Thyroid gland (tissue), 4 donors: ENCODE data around the gene FBRSL1. TPM values are rescaled to one million over a fixed set of nuclear protein-coding genes. Genes with fewer than 3 reads are reported as not detected.

Experiments used
- DNase-seq, 2 donors: peaks; one replicate each; pipeline ENCODE4 v3.0.0-alpha.2; 2019
- H3K27ac ChIP-seq, 3 donors: fragments of 200-600 bp; sonication (generic); 1 replicate in 2 of 3; 2 replicates in 1 of 3; pipeline ENCODE4 v1.5.1; 2016 to 2019; ENCODE audit warnings: mild to moderate bottlenecking in 1 of 3, moderate library complexity in 1 of 3
- H3K27me3 ChIP-seq: fragments of 200-600 bp; sonication (generic); one replicate; pipeline ENCODE4 v1.5.1; 2019
- H3K36me3 ChIP-seq, 2 donors: fragments of 200-600 bp; sonication (generic); one replicate each; pipeline ENCODE4 v1.5.1; 2016 to 2019
- H3K4me1 ChIP-seq, 2 donors: fragments of 200-600 bp; sonication (generic); one replicate each; pipeline ENCODE4 v1.5.1; 2017 to 2019
- H3K4me3 ChIP-seq, 3 donors: fragments of 200-600 bp; sonication (generic); replicated peaks in 1 of 3; 1 replicate in 2 of 3; 2 replicates in 1 of 3; pipeline ENCODE4 v1.5.1; 2016; ENCODE audit warnings: mild to moderate bottlenecking in 1 of 3
- H3K9me3 ChIP-seq: fragments of 200-600 bp; sonication (generic); one replicate; pipeline ENCODE4 v1.5.1; 2017
- CTCF ChIP-seq, 6 experiments: fragments of 200-600 bp in 3 of 6; fragments of 450-650 bp in 3 of 6; sonication (generic) in 3 of 6; IDR thresholded peaks; one replicate each; pipeline ENCODE4 v1.5.1; 2016 to 2019; ENCODE audit warnings: antibody characterized with exemption in 6 of 6, mild to moderate bottlenecking in 2 of 6, inconsistent platforms in 1 of 6, moderate library complexity in 1 of 6
- POLR2A ChIP-seq, 2 donors: fragments of 450-650 bp; IDR thresholded peaks; one replicate each; pipeline ENCODE4 v1.6.1; 2017; ENCODE audit warnings: antibody characterized with exemption in 2 of 2, mild to moderate bottlenecking in 2 of 2, moderate library complexity in 1 of 2
- WGBS, 2 donors: methylation state at CpG; one replicate each; pipeline ENCODE4 v1.1.5; 2017; 5-methylcytosine and 5-hydroxymethylcytosine counted together
- intact Hi-C: fragments of 100-400 bp; cut with DNase I; formaldehyde crosslinking; loops from one replicate; pipeline ENCODE4 v1.15.1; 2023
- total RNA-seq, 4 donors: library from RNA; depleted of rRNA; stranded (reverse); fragments of >200 nt; gene quantifications; one replicate each; pipeline ENCODE4 v1.2.3, GENCODE V29; 2016

Gene FBRSL1
- total RNA-seq, 4 donors from 2014 or later = 9.2 to 19.7 (median 12.0) TPM

GRCh38 chr12:132478433-132478803 is 11.5 kb upstream of the FBRSL1 start:
- intact Hi-C loops = no loop called here
- Histone ChIP-seq H3K27me3 (no peaks in the 10 kb centered on the region), H3K27ac (no peak overlapping the region), H3K9me3 (no peaks in the 10 kb centered on the region), H3K4me3 (no peak overlapping the region), H3K36me3 (no peaks in the 10 kb centered on the region), H3K4me1 (no peaks in the 10 kb centered on the region)
- WGBS, 2 donors = 90 to 95% methylated on average over 9 to 15 of the region's 15 CpGs
- TF ChIP-seq POLR2A (IDR thresholded peaks at IDR 0.05) (no peak), CTCF (IDR thresholded peaks at IDR 0.05) (no peak)
- DNase-seq = no peak

DNA sequence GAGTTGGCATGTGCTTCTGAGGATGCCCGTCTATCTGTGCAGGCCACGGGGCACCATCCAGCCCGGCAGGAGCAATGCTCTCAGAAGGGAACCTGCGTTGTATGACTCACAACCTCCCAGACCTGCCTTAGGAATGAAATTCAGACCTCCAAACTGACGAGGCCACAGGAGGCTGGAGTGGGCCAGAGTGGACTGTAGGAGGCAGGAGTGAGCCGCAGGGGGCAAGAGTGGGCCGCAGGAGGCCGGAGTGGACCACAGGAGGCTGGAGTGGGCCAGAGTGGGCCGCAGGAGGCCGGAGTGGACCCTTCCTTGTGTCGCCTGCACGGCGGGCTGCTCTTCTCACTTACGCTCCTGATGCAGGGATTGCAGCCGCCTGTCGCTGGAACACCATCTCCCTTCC is 11.1 kb upstream of the FBRSL1 start:
- no peaks in the 10 kb centered on the region for H3K36me3 ChIP-seq
- TF ChIP-seq CTCF (IDR thresholded peaks at IDR 0.05) = no peak
- TF ChIP-seq POLR2A (IDR thresholded peaks at IDR 0.05) = no peak
- WGBS, 2 donors = 73 to 87% methylated on average over 13 to 16 of the region's 16 CpGs
- no peak for DNase-seq
- no peak overlapping the region for H3K4me3 ChIP-seq
- no peak overlapping the region for H3K27ac ChIP-seq
- intact Hi-C loops = no loop called here
- no peaks in the 10 kb centered on the region for H3K27me3 ChIP-seq
- no peaks in the 10 kb centered on the region for H3K9me3 ChIP-seq
- no peaks in the 10 kb centered on the region for H3K4me1 ChIP-seq

GRCh38 chr12:132479291-132479690 is 10.7 kb upstream of the FBRSL1 start:
- H3K36me3 ChIP-seq = no peaks in the 10 kb centered on the region
- no peak overlapping the region for H3K4me3 ChIP-seq
- 77 to 95% methylated on average over 5 to 11 of the region's 13 CpGs for WGBS, 2 donors
- TF ChIP-seq POLR2A (IDR thresholded peaks at IDR 0.05) (no peak), CTCF (IDR thresholded peaks at IDR 0.05) (no peak)
- no peaks in the 10 kb centered on the region for H3K27me3 ChIP-seq
- DNase-seq = no peak
- H3K4me1 ChIP-seq = no peaks in the 10 kb centered on the region
- no peak overlapping the region for H3K27ac ChIP-seq
- intact Hi-C loops = no loop called here
- H3K9me3 ChIP-seq = no peaks in the 10 kb centered on the region

DNA sequence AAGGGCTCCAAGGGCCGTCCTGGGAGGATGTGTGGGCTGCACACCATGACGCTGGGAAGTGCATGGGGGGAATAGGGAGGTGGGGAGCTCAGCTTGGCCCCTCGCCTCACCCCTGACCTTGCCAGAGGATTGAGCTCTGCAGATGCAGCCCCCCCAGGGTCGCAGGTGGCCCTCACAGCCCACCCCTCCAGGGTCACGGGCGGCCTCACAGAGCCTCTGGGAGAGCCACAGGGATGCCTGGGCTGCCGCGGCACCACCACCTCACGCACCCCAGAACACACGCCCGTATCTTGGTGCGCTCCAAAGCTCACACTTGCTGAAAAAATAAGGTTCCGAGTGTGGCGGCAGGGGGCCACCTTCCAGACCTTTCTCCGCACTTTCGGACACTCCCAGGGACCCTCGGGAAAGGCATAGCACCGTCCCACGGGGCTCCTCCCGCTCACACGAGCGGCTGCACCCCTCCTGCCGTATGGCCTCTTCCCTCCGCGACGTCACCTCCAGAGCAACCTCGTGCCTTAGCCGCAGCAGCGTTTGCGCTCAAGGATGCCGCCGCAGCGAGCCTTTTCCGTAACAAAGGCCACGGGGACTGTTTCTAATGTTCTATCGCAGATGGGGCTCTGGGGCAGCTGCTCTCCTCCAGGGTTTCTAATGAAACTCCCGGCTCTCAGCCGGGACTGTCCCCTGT is 9.9 kb upstream of the FBRSL1 start:
- intact Hi-C loops = no loop called here
- H3K9me3 ChIP-seq = no peaks in the 10 kb centered on the region
- H3K4me1 ChIP-seq = no peaks in the 10 kb centered on the region
- DNase-seq = no peak
- WGBS, 2 donors = 69 to 73% methylated on average over 30 to 37 of the region's 38 CpGs
- H3K4me3 ChIP-seq = no peak overlapping the region
- H3K27me3 ChIP-seq = no peaks in the 10 kb centered on the region
- H3K36me3 ChIP-seq = no peaks in the 10 kb centered on the region
- TF ChIP-seq CTCF (IDR thresholded peaks at IDR 0.05) (no peak), POLR2A (IDR thresholded peaks at IDR 0.05) (no peak)
- no peak overlapping the region for H3K27ac ChIP-seq

DNA sequence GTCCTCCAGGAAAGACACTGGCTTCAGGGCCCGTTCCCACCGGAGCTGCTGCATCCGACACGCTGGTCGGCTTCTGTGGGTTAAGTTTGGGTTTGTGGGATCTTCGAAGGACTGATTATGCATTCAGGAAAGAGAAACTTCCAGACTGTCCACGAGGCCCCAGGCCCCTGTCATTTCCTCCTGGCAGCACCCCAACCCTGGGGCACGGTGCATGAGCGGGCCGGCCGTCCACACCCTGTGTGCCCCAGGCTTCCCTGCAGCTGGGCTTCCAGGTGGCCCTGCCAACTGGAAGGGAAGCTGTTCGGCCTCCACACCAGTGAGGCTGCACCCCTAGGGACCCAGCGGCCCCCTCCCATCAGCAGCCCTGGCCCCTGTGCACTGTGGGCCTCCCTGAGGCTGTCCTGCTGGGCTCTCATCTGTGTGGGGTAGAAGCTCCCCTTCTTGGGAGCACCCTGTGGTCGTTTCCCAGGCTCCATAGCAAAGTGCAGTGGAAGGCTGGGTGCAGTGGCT is 9.3 kb upstream of the FBRSL1 start:
- Histone ChIP-seq H3K27me3 (no peaks in the 10 kb centered on the region), H3K27ac (no peak overlapping the region), H3K4me3 (no peak overlapping the region), H3K4me1 (no peaks in the 10 kb centered on the region), H3K9me3 (no peaks in the 10 kb centered on the region), H3K36me3 (no peaks in the 10 kb centered on the region)
- DNase-seq = no peak
- 70 to 72% methylated on average over 10 to 12 of the region's 14 CpGs for WGBS, 2 donors
- intact Hi-C loops = no loop called here
- TF ChIP-seq POLR2A (IDR thresholded peaks at IDR 0.05) (no peak), CTCF (IDR thresholded peaks at IDR 0.05) (no peak)
